GM23248 (cell line): ENCODE data around the gene NTHL1.

Source experiments
- EZH2 ChIP-seq: fragments of 200-600 bp; sonication (generic); IDR thresholded peaks from 2 replicates; pipeline ENCODE4 v1.6.1; 2018; ENCODE audit warnings: antibody characterized with exemption, mild to moderate bottlenecking; ENCODE audit not compliant: insufficient read depth, poor library complexity, severe bottlenecking
- EZH2phosphoT487 ChIP-seq: fragments of 200-600 bp; sonication (generic); IDR thresholded peaks from 2 replicates; pipeline ENCODE4 v1.6.1; 2018; ENCODE audit warnings: antibody characterized with exemption, moderate library complexity, mild to moderate bottlenecking, low read depth; ENCODE audit not compliant: insufficient read depth

DNA sequence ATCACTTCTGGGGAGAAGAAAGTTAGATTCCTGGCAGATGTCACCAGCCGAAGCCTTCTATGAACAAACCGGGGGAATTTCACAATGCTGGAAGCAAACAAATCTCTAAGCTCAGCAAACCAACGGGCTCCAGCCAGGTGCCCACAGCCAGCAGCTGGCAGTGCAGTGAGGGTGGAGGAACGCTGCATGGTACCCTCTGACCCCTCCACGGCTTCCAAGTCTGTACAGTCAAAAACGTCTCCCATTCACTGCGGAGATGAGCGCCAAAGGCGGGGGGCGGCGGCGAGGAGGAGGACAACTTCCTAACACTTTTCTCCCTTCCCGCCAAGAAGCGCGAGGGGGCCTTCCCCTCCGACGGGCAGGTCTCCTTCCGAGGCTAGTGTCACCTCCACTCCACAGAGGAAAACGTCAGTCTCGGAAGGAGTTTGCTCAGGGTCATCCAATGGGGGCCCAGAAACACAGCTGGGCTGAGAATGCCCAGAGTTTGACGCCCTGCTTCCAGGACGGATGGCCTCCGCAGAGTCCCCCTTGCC is 38.9 kb downstream of the NTHL1 start:
- TF ChIP-seq EZH2 (no peak), EZH2phosphoT487 (no peak)
